Measurements from ENCODE around the gene P4HA1.
"Not testable (repeated sequence)": the region's sequence is repeated elsewhere in the genome, so short reads cannot be mapped to it uniquely, and the experiment has no call there.

The P4HA1 gene

DNA sequence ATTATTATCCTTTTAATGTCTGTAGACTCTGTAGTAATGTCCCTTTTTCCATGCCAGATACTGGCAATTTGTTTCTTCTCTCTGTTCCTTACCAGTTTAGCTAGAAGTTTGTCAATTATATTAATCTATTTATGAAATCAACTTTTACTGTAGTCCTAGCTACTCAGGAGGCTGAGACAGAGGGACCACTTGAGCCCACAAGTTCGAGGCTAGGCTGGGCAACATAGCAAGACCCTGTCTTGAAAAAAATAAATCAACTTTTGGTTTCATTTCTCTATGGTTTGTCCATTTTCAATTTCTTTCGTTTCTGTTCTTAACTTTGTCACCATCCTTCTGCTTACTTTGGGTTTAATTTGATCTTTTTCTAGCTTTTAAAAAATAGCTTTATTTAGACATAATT is 99.6 kb downstream of the P4HA1 start:
- Histone ChIP-seq H3K4me3 (ENCODE audit: low read depth, low read length) (no peak overlapping the region), H3K36me3 (ENCODE audit: control insufficient read depth, insufficient read depth, low read length) (no peaks in the 10 kb centered on the region), H3K4me1 (ENCODE audit: control insufficient read depth, insufficient read depth, low read length) (no peaks in the 10 kb centered on the region), H3K27me3 (ENCODE audit: control insufficient read depth, insufficient read depth, low read length) (no peaks in the 10 kb centered on the region), H3K9ac (ENCODE audit: low read depth, low read length) (no peak overlapping the region), H3K9me3 (ENCODE audit: control insufficient read depth, insufficient read depth, low read length) (peaks cover 3% of the 10 kb centered on the region)

DNA sequence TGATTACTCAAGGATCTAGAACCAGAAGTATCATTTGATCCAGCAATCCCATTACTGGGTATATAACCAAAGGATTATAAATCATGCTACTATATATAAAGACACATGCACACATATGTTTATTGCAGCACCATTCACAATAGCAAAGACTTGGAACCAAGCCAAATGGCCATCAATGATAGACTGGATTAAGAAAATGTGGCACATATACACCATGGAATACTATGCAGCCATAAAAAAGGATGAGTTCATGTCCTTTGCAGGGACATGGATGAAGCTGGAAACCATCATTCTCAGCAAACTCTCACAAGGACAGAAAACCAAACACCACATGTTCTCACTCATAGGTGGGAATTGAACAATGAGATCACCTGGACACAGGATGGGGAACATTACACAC is 101.2 kb downstream of the P4HA1 start:
- not testable (repeated sequence) for H3K9me3 ChIP-seq (ENCODE audit: control insufficient read depth, insufficient read depth, low read length); H3K4me3 ChIP-seq (ENCODE audit: low read depth, low read length); H3K4me1 ChIP-seq (ENCODE audit: control insufficient read depth, insufficient read depth, low read length); H3K27me3 ChIP-seq (ENCODE audit: control insufficient read depth, insufficient read depth, low read length); H3K36me3 ChIP-seq (ENCODE audit: control insufficient read depth, insufficient read depth, low read length); H3K9ac ChIP-seq (ENCODE audit: low read depth, low read length)

DNA sequence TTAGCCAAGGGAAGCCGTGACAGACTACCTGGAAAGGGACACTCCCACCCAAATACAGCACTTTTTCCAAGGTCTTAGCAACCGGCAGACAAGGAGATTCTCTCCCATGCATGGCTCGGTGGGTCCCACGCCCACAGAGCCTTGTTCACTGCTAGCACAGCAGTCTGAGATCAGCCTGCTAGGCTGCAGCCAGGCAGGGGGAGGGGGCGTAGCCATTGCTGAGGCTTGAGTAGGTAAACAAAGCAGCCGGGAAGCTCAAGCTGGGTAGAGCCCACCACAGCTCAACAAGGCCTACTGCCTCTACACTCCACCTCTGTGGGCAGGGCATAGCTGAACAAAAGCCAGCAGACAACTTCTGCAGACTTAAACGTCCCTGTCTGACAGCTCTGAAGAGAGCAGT is 106.9 kb downstream of the P4HA1 start:
- not testable (repeated sequence) for H3K27me3 ChIP-seq (ENCODE audit: control insufficient read depth, insufficient read depth, low read length); H3K9ac ChIP-seq (ENCODE audit: low read depth, low read length); H3K4me1 ChIP-seq (ENCODE audit: control insufficient read depth, insufficient read depth, low read length); H3K36me3 ChIP-seq (ENCODE audit: control insufficient read depth, insufficient read depth, low read length); H3K9me3 ChIP-seq (ENCODE audit: control insufficient read depth, insufficient read depth, low read length); H3K4me3 ChIP-seq (ENCODE audit: low read depth, low read length)

DNA sequence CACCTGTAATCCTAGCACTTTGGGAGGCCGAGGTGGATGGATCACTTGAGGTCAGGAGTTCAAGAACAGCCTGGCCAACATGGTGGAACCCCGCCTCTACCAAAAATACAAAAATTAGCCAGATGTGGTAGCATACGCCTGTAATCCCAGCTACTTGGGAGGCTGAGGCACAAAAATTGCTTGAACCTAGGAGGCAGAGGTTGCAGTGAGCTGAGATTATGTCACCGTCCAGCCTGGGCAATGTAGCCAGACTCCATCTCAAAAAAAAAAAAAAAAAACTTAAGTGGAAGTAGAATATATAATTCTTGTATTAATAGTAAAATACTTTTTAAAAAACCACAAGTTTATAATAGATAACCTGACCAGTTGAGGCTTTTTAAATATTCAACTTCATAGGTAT is 112.0 kb downstream of the P4HA1 start:
- not testable (repeated sequence) for H3K9me3 ChIP-seq (ENCODE audit: control insufficient read depth, insufficient read depth, low read length); H3K27me3 ChIP-seq (ENCODE audit: control insufficient read depth, insufficient read depth, low read length); H3K36me3 ChIP-seq (ENCODE audit: control insufficient read depth, insufficient read depth, low read length); H3K4me1 ChIP-seq (ENCODE audit: control insufficient read depth, insufficient read depth, low read length); H3K9ac ChIP-seq (ENCODE audit: low read depth, low read length); H3K4me3 ChIP-seq (ENCODE audit: low read depth, low read length)

DNA sequence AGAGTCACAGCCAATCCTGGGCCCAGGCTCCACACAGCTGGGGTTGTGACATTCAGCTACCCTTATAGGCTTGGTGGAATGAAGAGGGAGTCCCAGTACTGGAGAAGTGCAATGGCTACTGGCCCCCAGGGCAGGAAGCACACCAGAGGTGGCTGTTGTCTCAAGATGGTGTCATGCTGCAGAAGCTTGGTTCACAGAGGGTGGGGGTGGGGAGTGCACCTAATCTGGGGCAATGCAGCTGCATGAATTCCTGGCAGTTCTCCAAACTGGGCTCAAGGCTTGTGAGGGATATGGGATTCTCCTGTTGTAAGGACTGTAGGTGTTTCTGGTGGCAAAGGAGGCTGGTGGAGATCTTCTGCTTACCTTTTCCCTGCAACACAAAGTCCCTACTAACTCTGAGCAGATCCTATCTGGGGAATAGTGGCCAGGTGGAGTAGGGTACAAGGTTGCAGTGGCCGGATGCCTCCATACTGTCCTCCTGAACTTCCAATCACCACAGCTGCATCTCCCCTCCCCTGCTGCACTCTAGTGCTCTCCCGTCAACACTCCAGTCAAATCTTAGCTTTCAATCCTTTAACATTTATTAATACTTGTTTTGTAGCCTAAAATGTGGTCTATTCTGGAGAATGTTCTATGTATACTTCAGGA is 114.7 kb downstream of the P4HA1 start:
- Histone ChIP-seq H3K9me3 (ENCODE audit: control insufficient read depth, insufficient read depth, low read length) (no peaks in the 10 kb centered on the region), H3K4me3 (ENCODE audit: low read depth, low read length) (no peak overlapping the region), H3K4me1 (ENCODE audit: control insufficient read depth, insufficient read depth, low read length) (peaks cover 2% of the 10 kb centered on the region), H3K27me3 (ENCODE audit: control insufficient read depth, insufficient read depth, low read length) (no peaks in the 10 kb centered on the region), H3K36me3 (ENCODE audit: control insufficient read depth, insufficient read depth, low read length) (no peaks in the 10 kb centered on the region), H3K9ac (ENCODE audit: low read depth, low read length) (no peak overlapping the region)

DNA sequence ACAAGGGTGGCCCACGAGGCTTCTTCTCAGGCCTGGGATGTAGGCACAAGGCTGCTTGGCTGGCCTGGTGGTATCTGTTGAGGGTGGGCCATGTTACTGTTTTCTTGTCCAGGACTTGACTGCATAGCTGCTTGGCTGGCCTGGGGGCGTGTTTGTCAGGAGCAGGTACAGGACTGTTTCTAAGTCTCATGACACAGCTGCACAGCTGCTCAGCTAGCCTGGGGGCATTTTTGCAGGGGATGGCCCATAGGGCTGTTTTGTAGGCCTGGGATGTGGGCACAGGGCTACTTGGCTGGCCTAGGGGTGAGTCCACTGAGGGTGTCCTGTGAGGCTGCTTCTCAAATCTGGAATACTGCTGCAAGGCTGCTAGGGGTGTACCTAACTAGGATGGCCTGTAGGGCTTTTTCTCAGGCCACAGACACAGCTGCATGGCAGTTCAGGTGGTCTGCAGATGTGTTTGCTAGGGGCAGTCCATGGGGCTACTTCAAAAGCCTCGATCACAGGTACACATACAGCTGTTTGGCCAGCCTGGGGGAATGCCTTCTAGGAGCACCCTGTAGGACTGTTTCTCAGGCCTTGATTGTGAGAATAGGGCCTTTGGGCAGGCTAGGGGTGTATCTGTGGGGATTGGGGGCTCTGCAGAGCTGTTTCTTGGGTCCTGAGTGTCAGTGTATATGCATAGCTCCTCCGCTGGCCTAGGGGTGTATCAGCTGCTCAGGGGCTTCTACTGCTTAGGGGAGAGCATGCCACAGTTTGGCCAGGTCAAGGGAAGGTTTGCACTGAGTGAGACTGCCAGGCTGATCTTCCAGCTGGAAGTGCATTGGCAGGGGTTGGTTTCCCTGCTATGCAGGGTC is 115.4 kb downstream of the P4HA1 start:
- Histone ChIP-seq H3K27me3 (ENCODE audit: control insufficient read depth, insufficient read depth, low read length) (no peaks in the 10 kb centered on the region), H3K4me1 (ENCODE audit: control insufficient read depth, insufficient read depth, low read length) (peaks cover 2% of the 10 kb centered on the region), H3K9ac (ENCODE audit: low read depth, low read length) (no peak overlapping the region), H3K4me3 (ENCODE audit: low read depth, low read length) (no peak overlapping the region), H3K9me3 (ENCODE audit: control insufficient read depth, insufficient read depth, low read length) (no peaks in the 10 kb centered on the region), H3K36me3 (ENCODE audit: control insufficient read depth, insufficient read depth, low read length) (no peaks in the 10 kb centered on the region)

DNA sequence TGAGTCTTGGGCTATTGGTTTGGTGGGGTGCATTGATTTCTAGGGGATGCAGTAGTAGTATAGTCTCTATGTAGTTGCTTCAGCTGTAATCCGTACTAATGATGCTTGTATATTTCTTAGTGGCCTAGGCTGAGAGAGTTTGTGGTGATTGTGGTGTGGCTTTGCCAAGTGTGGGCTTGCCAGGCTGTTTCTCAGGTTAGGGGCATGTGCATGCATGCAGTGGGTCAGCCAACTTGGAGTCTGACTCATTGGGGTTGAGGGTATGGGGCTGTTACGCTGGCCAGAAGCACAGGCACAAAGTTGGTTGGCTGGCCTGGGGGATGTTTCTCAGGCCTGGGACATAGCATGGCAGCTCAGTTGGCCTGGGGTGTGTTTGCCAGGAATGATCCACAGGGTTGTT is 116.3 kb downstream of the P4HA1 start:
- Histone ChIP-seq H3K27me3 (ENCODE audit: control insufficient read depth, insufficient read depth, low read length) (no peaks in the 10 kb centered on the region), H3K4me1 (ENCODE audit: control insufficient read depth, insufficient read depth, low read length) (peaks cover 2% of the 10 kb centered on the region), H3K9me3 (ENCODE audit: control insufficient read depth, insufficient read depth, low read length) (no peaks in the 10 kb centered on the region), H3K9ac (ENCODE audit: low read depth, low read length) (no peak overlapping the region), H3K4me3 (ENCODE audit: low read depth, low read length) (no peak overlapping the region), H3K36me3 (ENCODE audit: control insufficient read depth, insufficient read depth, low read length) (no peaks in the 10 kb centered on the region)

DNA sequence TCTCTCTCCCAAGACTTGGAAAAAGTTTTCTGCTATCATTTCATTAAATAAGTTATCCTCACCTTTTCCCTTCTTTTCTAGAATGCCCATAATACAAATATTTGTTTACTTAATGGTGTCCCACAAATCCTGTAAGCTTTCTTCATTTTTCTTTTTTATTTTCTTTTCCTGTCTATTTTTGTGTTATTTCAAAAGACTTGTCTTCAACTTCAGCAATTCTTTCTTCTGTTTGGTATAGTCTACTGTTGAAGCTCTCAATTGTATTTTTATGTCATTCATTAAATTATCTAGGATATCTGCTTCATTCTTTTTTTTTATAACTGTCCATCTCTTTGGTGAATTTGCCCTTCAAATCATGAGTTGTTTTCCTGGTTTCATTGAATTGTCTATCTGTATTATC is 117.0 kb downstream of the P4HA1 start:
- no peaks in the 10 kb centered on the region for H3K27me3 ChIP-seq (ENCODE audit: control insufficient read depth, insufficient read depth, low read length)
- H3K36me3 ChIP-seq (ENCODE audit: control insufficient read depth, insufficient read depth, low read length): no peaks in the 10 kb centered on the region
- no peaks in the 10 kb centered on the region for H3K9me3 ChIP-seq (ENCODE audit: control insufficient read depth, insufficient read depth, low read length)
- peaks cover 2% of the 10 kb centered on the region for H3K4me1 ChIP-seq (ENCODE audit: control insufficient read depth, insufficient read depth, low read length)
- no peak overlapping the region for H3K4me3 ChIP-seq (ENCODE audit: low read depth, low read length)
- H3K9ac ChIP-seq (ENCODE audit: low read depth, low read length): no peak overlapping the region

DNA sequence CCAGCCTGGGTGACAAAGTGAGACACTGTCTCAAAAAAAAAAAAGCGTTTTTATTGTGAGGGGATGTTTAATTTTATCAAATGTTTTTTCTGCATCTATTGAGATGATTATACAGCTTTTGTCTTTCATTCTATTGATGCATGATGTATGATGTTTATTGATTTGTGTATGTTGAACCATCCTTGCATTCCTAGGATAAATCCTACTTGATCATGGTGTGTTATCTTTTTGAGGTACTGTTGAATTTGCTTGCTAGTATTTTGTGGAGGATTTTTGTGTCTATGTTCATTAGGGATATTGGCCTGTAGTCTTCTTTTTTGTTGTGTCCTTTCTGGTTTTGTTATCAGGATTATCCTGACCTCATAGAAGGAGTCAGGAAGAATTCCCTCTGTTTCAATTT is 119.8 kb downstream of the P4HA1 start:
- no peak overlapping the region for H3K4me3 ChIP-seq (ENCODE audit: low read depth, low read length)
- no peaks in the 10 kb centered on the region for H3K27me3 ChIP-seq (ENCODE audit: control insufficient read depth, insufficient read depth, low read length)
- no peak overlapping the region for H3K9ac ChIP-seq (ENCODE audit: low read depth, low read length)
- H3K4me1 ChIP-seq (ENCODE audit: control insufficient read depth, insufficient read depth, low read length): peaks cover under 1% of the 10 kb centered on the region
- no peaks in the 10 kb centered on the region for H3K9me3 ChIP-seq (ENCODE audit: control insufficient read depth, insufficient read depth, low read length)
- H3K36me3 ChIP-seq (ENCODE audit: control insufficient read depth, insufficient read depth, low read length): no peaks in the 10 kb centered on the region
